Neuronal stem cell (in vitro differentiated cells): ENCODE data around the gene COBLL1.

Experiments used
- DNase-seq: peaks from one replicate; pipeline ENCODE4 v3.0.0-alpha.2; 2013; ENCODE audit warnings: low spot score
- H2AFZ ChIP-seq: one replicate; pipeline ENCODE4 v1.6.1; 2013; ENCODE audit warnings: mild to moderate bottlenecking, low read length, inconsistent platforms
- H2AK5ac ChIP-seq: 2 replicates; pipeline ENCODE4 v1.6.1; 2013; ENCODE audit warnings: low read depth, mild to moderate bottlenecking, inconsistent platforms, low read length, moderate library complexity, mixed read lengths
- H2BK120ac ChIP-seq: 2 replicates; pipeline ENCODE4 v1.6.1; 2013; ENCODE audit warnings: low read depth, mild to moderate bottlenecking, inconsistent platforms, low read length, moderate library complexity, mixed read lengths
- H2BK12ac ChIP-seq: one replicate; pipeline ENCODE4 v1.6.1; 2013; ENCODE audit warnings: low read length, inconsistent platforms
- H2BK15ac ChIP-seq: 2 replicates; pipeline ENCODE4 v1.6.1; 2013; ENCODE audit warnings: mild to moderate bottlenecking, low read length, inconsistent platforms, mixed read lengths
- H2BK5ac ChIP-seq: one replicate; pipeline ENCODE4 v1.6.1; 2013; ENCODE audit warnings: inconsistent platforms, mild to moderate bottlenecking, low read length, moderate library complexity
- H3K14ac ChIP-seq: one replicate; pipeline ENCODE4 v1.6.1; 2013; ENCODE audit warnings: low read length, inconsistent platforms
- H3K18ac ChIP-seq: 2 replicates; pipeline ENCODE4 v1.6.1; 2013; ENCODE audit warnings: low read length, inconsistent platforms
- H3K23ac ChIP-seq: 2 replicates; pipeline ENCODE4 v1.6.1; 2013; ENCODE audit warnings: low read depth, mild to moderate bottlenecking, mixed read lengths, low read length, inconsistent platforms; ENCODE audit not compliant: poor library complexity
- H3K27ac ChIP-seq: replicated peaks from 3 replicates; pipeline ENCODE4 v1.5.1; 2013; ENCODE audit warnings: low read length, inconsistent platforms
- H3K27me3 ChIP-seq, 3 experiments: 2 replicates each; pipeline ENCODE4 v1.6.1; 2013; ENCODE audit warnings: low read length in 3 of 3, mild to moderate bottlenecking in 2 of 3, inconsistent platforms in 1 of 3, low read depth in 1 of 3, mixed read lengths in 1 of 3, moderate library complexity in 1 of 3; ENCODE audit not compliant: control insufficient read depth in 3 of 3, insufficient read depth in 3 of 3
- H3K36me3 ChIP-seq, 2 donors: replicated peaks in 1 of 2; 2 replicates each; pipeline ENCODE4 v1.6.1; 2013; ENCODE audit warnings: low read length in 2 of 2; ENCODE audit not compliant: control insufficient read depth in 2 of 2, insufficient read depth in 2 of 2
- H3K4ac ChIP-seq: 2 replicates; pipeline ENCODE4 v1.6.1; 2013; ENCODE audit warnings: inconsistent platforms, mild to moderate bottlenecking, low read length, moderate library complexity
- H3K4me1 ChIP-seq, 2 donors: 1 replicate in 1 of 2; 2 replicates in 1 of 2; pipeline ENCODE4 v1.6.1; 2013; ENCODE audit warnings: low read length in 2 of 2, low read depth in 1 of 2; ENCODE audit not compliant: control insufficient read depth in 2 of 2, insufficient read depth in 1 of 2
- H3K4me2 ChIP-seq: one replicate; pipeline ENCODE4 v1.6.1; 2013; ENCODE audit warnings: mild to moderate bottlenecking, low read length, inconsistent platforms; ENCODE audit not compliant: insufficient read depth, poor library complexity, severe bottlenecking
- H3K4me3 ChIP-seq, 2 donors: 2 replicates each; pipeline ENCODE4 v1.5.1; 2013; ENCODE audit warnings: low read length in 2 of 2, mild to moderate bottlenecking in 2 of 2, inconsistent platforms in 1 of 2, moderate library complexity in 1 of 2
- H3K79me1 ChIP-seq: one replicate; pipeline ENCODE4 v1.6.1; 2013; ENCODE audit warnings: low read depth, mild to moderate bottlenecking, inconsistent platforms, low read length, moderate library complexity
- H3K9ac ChIP-seq: one replicate; pipeline ENCODE4 v1.6.1; 2013; ENCODE audit warnings: mild to moderate bottlenecking, low read depth, low read length, inconsistent platforms; ENCODE audit not compliant: poor library complexity
- H3K9me3 ChIP-seq, 2 donors: replicated peaks in 1 of 2; 2 replicates each; pipeline versions ENCODE3 to v1.6.1; 2013; ENCODE audit warnings: low read length in 2 of 2, mild to moderate bottlenecking in 2 of 2, inconsistent platforms in 1 of 2, low read depth in 1 of 2, mixed read lengths in 1 of 2, moderate library complexity in 1 of 2; ENCODE audit not compliant: control insufficient read depth in 2 of 2, insufficient read depth in 1 of 2
- H4K8ac ChIP-seq: one replicate; pipeline ENCODE4 v1.6.1; 2013; ENCODE audit warnings: low read depth, mild to moderate bottlenecking, inconsistent platforms, low read length, moderate library complexity
- H4K91ac ChIP-seq: one replicate; pipeline ENCODE4 v1.6.1; 2013; ENCODE audit warnings: low read length, low read depth, mild to moderate bottlenecking, inconsistent platforms; ENCODE audit not compliant: poor library complexity
- WGBS, 2 donors: extraction: QIAGEN DNeasy Blood & Tissue Kit; methylation state at CpG; one replicate each; pipeline ENCODE4 v1.1.7; 2013; ENCODE audit warnings: missing lambda C conversion rate in 2 of 2, mixed read lengths in 1 of 2; ENCODE audit not compliant: insufficient read length in 2 of 2, insufficient replicate concordance in 1 of 2; ENCODE audit errors: extremely low coverage in 2 of 2; 5-methylcytosine and 5-hydroxymethylcytosine counted together

COBLL1 gene

GRCh38 chr2:164734196-164734595 lies 107.4 kb downstream of the COBLL1 start:
- Histone ChIP-seq H3K4me1 (peaks cover 2 to 7% of the 10 kb centered on the region in 2 donors), H2BK120ac (no peak overlapping the region), H3K23ac (no peak overlapping the region), H3K4ac (no peak overlapping the region), H2AK5ac (no peak overlapping the region), H3K27ac (no peak overlapping the region), H3K18ac (no peak overlapping the region), H4K8ac (no peak overlapping the region), H3K14ac (no peak overlapping the region), H3K79me1 (no peaks in the 10 kb centered on the region), H3K9me3 (no peaks in the 10 kb centered on the region), H2AFZ (peak overlapping the region; percentile 54), H4K91ac (no peak overlapping the region), H3K9ac (no peak overlapping the region), H3K4me2 (no peak overlapping the region), H3K4me3 (no peak overlapping the region), H2BK15ac (no peak overlapping the region), H3K36me3 (no peaks in the 10 kb centered on the region), H3K27me3 (no peaks in the 10 kb centered on the region), H2BK5ac (no peak overlapping the region), H2BK12ac (no peak overlapping the region)
- DNase-seq, result no peak
- WGBS, 2 donors, result no CpG with 5 or more reads among the region's 3 CpGs

DNA sequence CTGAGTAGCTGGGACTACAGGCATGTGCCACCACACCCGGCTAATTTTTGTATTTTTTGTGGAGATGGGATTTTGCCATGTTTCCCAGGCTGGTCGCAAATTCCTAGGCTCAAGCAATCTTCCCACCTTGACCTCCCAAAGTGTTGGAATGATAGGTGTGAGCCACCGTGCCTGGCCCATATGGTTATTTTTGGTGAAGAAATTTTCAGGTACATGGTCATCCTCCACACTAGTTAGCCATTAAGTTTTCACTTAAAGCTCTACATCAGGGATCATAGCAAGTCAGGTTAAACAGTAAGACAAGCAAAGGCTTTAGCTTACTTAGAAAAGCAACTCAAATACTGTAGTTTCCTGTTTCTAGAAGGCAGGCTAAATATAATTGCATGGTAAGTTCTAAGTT lies 116.1 kb downstream of the COBLL1 start:
- Histone ChIP-seq H2BK120ac (no peak overlapping the region), H3K23ac (no peak overlapping the region), H2BK15ac (no peak overlapping the region), H3K4me3 (no peak overlapping the region), H3K9ac (no peak overlapping the region), H3K9me3 (no peaks in the 10 kb centered on the region), H2AFZ (no peak overlapping the region), H4K91ac (no peak overlapping the region), H3K4me1 (peaks cover 0 to 9% of the 10 kb centered on the region in 2 donors), H3K18ac (no peak overlapping the region), H3K4ac (no peak overlapping the region), H3K27me3 (no peaks in the 10 kb centered on the region), H3K14ac (no peak overlapping the region), H2BK5ac (no peak overlapping the region), H3K79me1 (no peaks in the 10 kb centered on the region), H3K36me3 (no peaks in the 10 kb centered on the region), H4K8ac (no peak overlapping the region), H3K27ac (no peak overlapping the region), H2BK12ac (no peak overlapping the region), H3K4me2 (no peak overlapping the region), H2AK5ac (no peak overlapping the region)
- no peak for DNase-seq
- no CpG with 5 or more reads among the region's 3 CpGs for WGBS, 2 donors

DNA sequence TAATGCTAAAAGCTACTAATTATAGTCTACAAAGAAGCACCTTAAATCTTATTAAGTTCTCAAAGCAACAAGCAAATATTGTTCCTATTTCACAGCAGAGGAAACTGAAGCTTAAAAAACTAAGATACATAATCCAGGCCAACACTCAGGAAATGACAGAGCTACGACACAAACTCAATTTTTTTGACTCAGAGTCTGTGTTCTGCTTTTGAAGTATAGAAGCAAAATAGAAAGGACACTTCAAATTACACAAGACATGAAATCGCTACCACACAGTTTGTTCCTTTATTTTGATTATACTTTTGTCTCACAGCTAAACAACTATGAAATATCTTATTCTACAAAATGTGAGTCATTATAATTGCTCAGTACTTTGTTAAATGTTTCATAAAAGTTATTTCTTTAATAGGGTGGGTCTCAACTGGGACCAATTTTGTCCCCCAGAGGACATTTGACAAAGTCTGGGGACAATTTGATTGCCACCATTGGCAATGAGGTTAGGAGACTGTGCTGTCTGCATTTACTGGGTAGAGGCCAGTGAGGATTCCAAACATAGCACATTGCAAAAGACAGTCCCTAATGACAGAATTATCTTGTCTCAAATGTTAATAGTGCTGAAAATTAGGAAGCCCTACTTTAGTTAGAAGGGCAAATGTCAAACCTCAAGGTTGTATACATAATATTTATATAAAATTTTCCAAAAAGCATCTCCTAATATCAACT lies 118.8 kb downstream of the COBLL1 start:
- no peak overlapping the region for H4K8ac ChIP-seq
- H3K4ac ChIP-seq, result no peak overlapping the region
- no peak overlapping the region for H2AK5ac ChIP-seq
- H2AFZ ChIP-seq, result no peak overlapping the region
- H2BK120ac ChIP-seq, result no peak overlapping the region
- H3K4me1 ChIP-seq, result peaks cover 0 to 26% of the 10 kb centered on the region in 2 donors
- no peak overlapping the region for H3K4me2 ChIP-seq
- no peak overlapping the region for H3K9ac ChIP-seq
- no CpG with 5 or more reads among the region's 2 CpGs for WGBS, 2 donors
- no peaks in the 10 kb centered on the region for H3K79me1 ChIP-seq
- H3K36me3 ChIP-seq, result no peaks in the 10 kb centered on the region
- no peak overlapping the region for H3K27ac ChIP-seq
- no peaks in the 10 kb centered on the region for H3K27me3 ChIP-seq
- H3K4me3 ChIP-seq, result no peak overlapping the region
- no peak overlapping the region for H3K14ac ChIP-seq
- no peak overlapping the region for H2BK12ac ChIP-seq
- H2BK15ac ChIP-seq, result no peak overlapping the region
- H3K9me3 ChIP-seq, result no peaks in the 10 kb centered on the region
- no peak overlapping the region for H4K91ac ChIP-seq
- H3K18ac ChIP-seq, result no peak overlapping the region
- no peak overlapping the region for H3K23ac ChIP-seq
- H2BK5ac ChIP-seq, result no peak overlapping the region
- DNase-seq, result no peak

DNA sequence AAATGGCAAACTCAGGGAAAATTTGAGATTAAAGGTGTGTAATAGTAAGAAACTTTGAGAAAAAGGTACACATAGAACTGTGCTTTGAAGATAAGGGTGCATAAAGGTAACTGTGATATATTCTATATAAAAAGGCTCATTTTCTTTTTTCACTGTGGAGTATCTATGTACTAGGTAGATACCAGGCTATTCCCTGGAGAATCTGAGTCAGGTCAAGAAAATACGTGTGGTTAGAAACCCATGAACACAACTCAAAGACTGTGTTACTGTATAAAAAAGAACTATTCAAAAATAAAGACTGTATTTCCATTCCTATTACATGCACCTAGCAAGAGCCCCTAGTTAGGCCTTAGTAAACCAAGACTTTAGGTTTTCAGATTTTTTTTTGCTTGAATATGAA lies 120.2 kb downstream of the COBLL1 start:
- Histone ChIP-seq H2BK12ac (no peak overlapping the region), H3K27me3 (no peaks in the 10 kb centered on the region)
- whole genome bisulfite sequencing, 2 donors, result no CpG with 5 or more reads among the region's 1 CpG

More for the DNA sequence above, 120.2 kb downstream of the COBLL1 start:
- no peaks in the 10 kb centered on the region for H3K9me3 ChIP-seq
- H3K4ac ChIP-seq, result no peak overlapping the region
- no peak overlapping the region for H3K4me3 ChIP-seq
- no peak overlapping the region for H2BK5ac ChIP-seq
- DNase-seq, result no peak
- no peak overlapping the region for H2AFZ ChIP-seq
- H3K14ac ChIP-seq, result no peak overlapping the region
- peaks cover 0 to 26% of the 10 kb centered on the region in 2 donors for H3K4me1 ChIP-seq
- H2BK120ac ChIP-seq, result no peak overlapping the region
- no peak overlapping the region for H3K18ac ChIP-seq
- no peak overlapping the region for H2BK15ac ChIP-seq
- H3K9ac ChIP-seq, result no peak overlapping the region
- no peak overlapping the region for H3K27ac ChIP-seq
- no peaks in the 10 kb centered on the region for H3K36me3 ChIP-seq
- no peak overlapping the region for H3K4me2 ChIP-seq
- H4K8ac ChIP-seq, result no peak overlapping the region
- no peak overlapping the region for H3K23ac ChIP-seq
- no peak overlapping the region for H4K91ac ChIP-seq
- no peaks in the 10 kb centered on the region for H3K79me1 ChIP-seq
- no peak overlapping the region for H2AK5ac ChIP-seq
